ENCODE results near the gene LIPC. TPM values are rescaled to one million over a fixed set of nuclear protein-coding genes. Genes with fewer than 3 reads are reported as not detected.

Gene LIPC
- total RNA-seq, 6 experiments from 2014 or later, result 31.1 to 213 (median 86.1) TPM

- Histone ChIP-seq H3K4me3 (no peak overlapping the region), H3K36me3 (no peaks in the 10 kb centered on the region), H3K27ac (peak overlapping the region in 2 of 3 donors; percentile 87 to 89), H3K9me3 (no peaks in the 10 kb centered on the region), H3K27me3 (no peaks in the 10 kb centered on the region), H3K4me1 (peaks cover 0 to 34% (median 10%) of the 10 kb centered on the region in 4 donors)
- ATAC-seq, result peak in 1 of 4 donors; percentile 14
- 79% methylated on average over 5 of the region's 6 CpGs for WGBS (ENCODE audit: insufficient coverage, low coverage, low lambda C conversion rate, missing lambda C conversion rate)
- intact Hi-C loops (cut with DNase I), result no loop called here
- DNase-seq, result no peak
- TF ChIP-seq POLR2A (IDR thresholded peaks at IDR 0.05) (no peak), CTCF (IDR thresholded peaks at IDR 0.05) (no peak)
Measured at GRCh38 chr15:58401276-58401675, 30.5 kb upstream of the LIPC start.

- Histone ChIP-seq H3K36me3 (no peaks in the 10 kb centered on the region), H3K4me3 (no peak overlapping the region), H3K9me3 (no peaks in the 10 kb centered on the region), H3K27me3 (no peaks in the 10 kb centered on the region), H3K27ac (peak overlapping the region; percentile 44 to 89 (median 87)), H3K4me1 (peaks cover 0 to 34% (median 10%) of the 10 kb centered on the region in 4 donors)
- peak; percentile 51 for TF ChIP-seq POLR2A (IDR thresholded peaks at IDR 0.05)
- TF ChIP-seq CTCF (IDR thresholded peaks at IDR 0.05), result no peak
- DNase-seq (peak; percentile 71 to 94 (median 89)), ATAC-seq (peak; percentile 92 to 96 (median 94))
- WGBS (ENCODE audit: insufficient coverage, low coverage, low lambda C conversion rate, missing lambda C conversion rate), result 52% methylated on average over 8 of the region's 8 CpGs
- intact Hi-C loops (cut with DNase I), result no loop called here
Measured at GRCh38 chr15:58401991-58402649, 29.7 kb upstream of the LIPC start.

- intact Hi-C loops (cut with DNase I), result no loop called here
- WGBS (ENCODE audit: insufficient coverage, low coverage, low lambda C conversion rate, missing lambda C conversion rate), result 100% methylated on average over 1 of the region's 4 CpGs
- no peak for ATAC-seq
- DNase-seq, result no peak
- no peak overlapping the region for H3K4me3 ChIP-seq
- no peak overlapping the region for H3K27ac ChIP-seq
- H3K9me3 ChIP-seq, result no peaks in the 10 kb centered on the region
- TF ChIP-seq CTCF (IDR thresholded peaks at IDR 0.05), result no peak
- TF ChIP-seq POLR2A (IDR thresholded peaks at IDR 0.05), result no peak
- peaks cover 0 to 34% (median 10%) of the 10 kb centered on the region in 4 donors for H3K4me1 ChIP-seq
- H3K27me3 ChIP-seq, result no peaks in the 10 kb centered on the region
- H3K36me3 ChIP-seq, result no peaks in the 10 kb centered on the region
Measured at GRCh38 chr15:58403581-58403980, 28.2 kb upstream of the LIPC start.

- intact Hi-C loops (cut with DNase I), result no loop called here
- no peaks in the 10 kb centered on the region for H3K9me3 ChIP-seq
- H3K36me3 ChIP-seq, result no peaks in the 10 kb centered on the region
- TF ChIP-seq POLR2A (IDR thresholded peaks at IDR 0.05) (no peak), CTCF (IDR thresholded peaks at IDR 0.05) (no peak)
- H3K4me1 ChIP-seq, result peaks cover 0 to 34% (median 10%) of the 10 kb centered on the region in 4 donors
- ATAC-seq (no peak), DNase-seq (no peak)
- WGBS (ENCODE audit: insufficient coverage, low coverage, low lambda C conversion rate, missing lambda C conversion rate), result 93% methylated on average over 5 of the region's 5 CpGs
- H3K4me3 ChIP-seq, result no peak overlapping the region
- no peak overlapping the region for H3K27ac ChIP-seq
- no peaks in the 10 kb centered on the region for H3K27me3 ChIP-seq
Measured at GRCh38 chr15:58404020-58404419, 27.8 kb upstream of the LIPC start.
